Trophoblast cell (in vitro differentiated cells and primary cell): ENCODE results near the gene SLC1A4.
A peak's percentile ranks its signal among the peaks of the same experiment; 100 is the strongest.

Experiments used
- DNase-seq, 2 donors: peaks; one replicate each; pipeline ENCODE4 v3.0.0-alpha.2; 2016
- H2AFZ ChIP-seq: 2 replicates; pipeline ENCODE4 v1.6.1; 2013; ENCODE audit warnings: low read length, moderate library complexity, mild to moderate bottlenecking; ENCODE audit not compliant: insufficient read depth, poor library complexity
- H2AK5ac ChIP-seq: 2 replicates; pipeline ENCODE4 v1.6.1; 2013; ENCODE audit warnings: mild to moderate bottlenecking, low read length
- H2BK120ac ChIP-seq: 2 replicates; pipeline ENCODE4 v1.6.1; 2013; ENCODE audit warnings: low read length, mild to moderate bottlenecking, moderate library complexity; ENCODE audit not compliant: insufficient read depth, poor library complexity
- H2BK12ac ChIP-seq: 2 replicates; pipeline ENCODE4 v1.6.1; 2013; ENCODE audit warnings: mild to moderate bottlenecking, low read length, moderate library complexity
- H2BK5ac ChIP-seq: 2 replicates; pipeline ENCODE4 v1.6.1; 2013; ENCODE audit warnings: low read length, low read depth, moderate library complexity, mild to moderate bottlenecking; ENCODE audit not compliant: poor library complexity
- H3K14ac ChIP-seq: 2 replicates; pipeline ENCODE4 v1.6.1; 2013; ENCODE audit warnings: mild to moderate bottlenecking, low read length
- H3K18ac ChIP-seq: 2 replicates; pipeline ENCODE4 v1.6.1; 2013; ENCODE audit warnings: mild to moderate bottlenecking, low read length
- H3K23ac ChIP-seq: 2 replicates; pipeline ENCODE4 v1.6.1; 2013; ENCODE audit warnings: low read length
- H3K27ac ChIP-seq: 2 replicates; pipeline ENCODE4 v1.5.1; 2013; ENCODE audit warnings: low read depth, mild to moderate bottlenecking, inconsistent platforms, low read length, moderate library complexity
- H3K27me3 ChIP-seq: 2 replicates; pipeline ENCODE4 v1.6.1; 2013; ENCODE audit warnings: inconsistent platforms, mild to moderate bottlenecking, low read length, moderate library complexity; ENCODE audit not compliant: insufficient read depth
- H3K36me3 ChIP-seq, 2 experiments: 1 replicate in 1 of 2; 2 replicates in 1 of 2; pipeline ENCODE4 v1.6.1; 2013; ENCODE audit warnings: low read length in 2 of 2, mild to moderate bottlenecking in 2 of 2, moderate library complexity in 1 of 2; ENCODE audit not compliant: insufficient read depth in 2 of 2, control insufficient read depth in 1 of 2
- H3K4ac ChIP-seq: 2 replicates; pipeline ENCODE4 v1.6.1; 2013; ENCODE audit warnings: low read depth, mild to moderate bottlenecking, low read length, moderate library complexity
- H3K4me1 ChIP-seq, 2 experiments: 1 replicate in 1 of 2; 2 replicates in 1 of 2; pipeline ENCODE4 v1.6.1; 2013; ENCODE audit warnings: low read length in 2 of 2, mild to moderate bottlenecking in 2 of 2, moderate library complexity in 1 of 2; ENCODE audit not compliant: insufficient read depth in 2 of 2, control insufficient read depth in 1 of 2
- H3K4me2 ChIP-seq: 2 replicates; pipeline ENCODE4 v1.6.1; 2013; ENCODE audit warnings: inconsistent platforms, mild to moderate bottlenecking, low read length, moderate library complexity
- H3K4me3 ChIP-seq: 2 replicates; pipeline ENCODE4 v1.5.1; 2013; ENCODE audit warnings: mild to moderate bottlenecking, low read depth, low read length, inconsistent platforms
- H3K79me1 ChIP-seq: one replicate; pipeline ENCODE4 v1.6.1; 2013; ENCODE audit warnings: low read length
- H3K79me2 ChIP-seq: 2 replicates; pipeline ENCODE4 v1.6.1; 2013; ENCODE audit warnings: low read length, mild to moderate bottlenecking; ENCODE audit not compliant: control insufficient read depth, insufficient read depth, poor library complexity
- H3K9ac ChIP-seq: 2 replicates; pipeline ENCODE4 v1.6.1; 2013; ENCODE audit warnings: mild to moderate bottlenecking, low read length
- H3K9me3 ChIP-seq: 2 replicates; pipeline ENCODE4 v1.6.1; 2013; ENCODE audit warnings: low read depth, mild to moderate bottlenecking, control low read depth, inconsistent platforms, low read length; ENCODE audit not compliant: insufficient read depth
- H4K12ac ChIP-seq: 2 replicates; pipeline ENCODE4 v1.6.1; 2013; ENCODE audit warnings: low read depth, mild to moderate bottlenecking, low read length, moderate library complexity
- H4K8ac ChIP-seq: 2 replicates; pipeline ENCODE4 v1.6.1; 2013; ENCODE audit warnings: low read depth, mild to moderate bottlenecking, low read length, moderate library complexity
- H4K91ac ChIP-seq: one replicate; pipeline ENCODE4 v1.6.1; 2013; ENCODE audit warnings: low read depth, mild to moderate bottlenecking, low read length, moderate library complexity
- WGBS: extraction: QIAGEN DNeasy Blood & Tissue Kit; methylation state at CpG from one replicate; pipeline ENCODE4 v1.1.7; 2013; ENCODE audit warnings: missing lambda C conversion rate; ENCODE audit not compliant: insufficient read length, insufficient coverage; ENCODE audit errors: extremely low coverage; 5-methylcytosine and 5-hydroxymethylcytosine counted together

Gene SLC1A4

DNA sequence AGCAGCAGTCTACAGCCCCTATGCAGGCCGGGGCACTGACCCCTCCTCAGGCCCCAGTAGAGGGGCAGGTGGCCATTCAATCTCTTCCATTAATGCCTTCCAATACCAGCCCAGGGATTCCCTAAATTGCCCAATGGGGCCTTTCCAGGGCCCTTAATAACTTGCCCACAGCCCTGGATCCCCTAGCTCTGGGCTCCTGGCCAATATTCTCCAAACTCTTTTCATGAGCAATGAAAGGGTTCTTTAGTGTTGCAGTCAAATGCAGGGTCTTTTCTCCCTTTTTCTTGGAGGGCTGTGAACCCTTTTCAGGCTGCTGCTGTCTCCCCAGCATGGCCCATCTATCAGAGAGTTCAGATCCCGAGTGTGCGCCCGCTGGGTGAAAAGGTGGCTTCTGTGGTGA, 41.3 kb upstream of the SLC1A4 start:
- Histone ChIP-seq H2AFZ (no peak overlapping the region), H3K79me2 (no peaks in the 10 kb centered on the region), H2BK5ac (no peak overlapping the region), H3K18ac (no peak overlapping the region), H3K9ac (no peak overlapping the region), H3K4me3 (no peak overlapping the region), H3K23ac (no peak overlapping the region), H3K4ac (no peak overlapping the region), H3K27ac (no peak overlapping the region), H4K91ac (no peak overlapping the region), H4K8ac (no peak overlapping the region), H2AK5ac (no peak overlapping the region), H2BK12ac (no peak overlapping the region), H3K9me3 (peaks cover 2% of the 10 kb centered on the region), H3K14ac (no peak overlapping the region), H3K4me1 (no peaks in the 10 kb centered on the region), H3K27me3 (no peaks in the 10 kb centered on the region), H3K4me2 (no peak overlapping the region), H2BK120ac (no peak overlapping the region), H4K12ac (no peak overlapping the region), H3K36me3 (no peaks in the 10 kb centered on the region), H3K79me1 (no peaks in the 10 kb centered on the region)
- WGBS = no CpG with 5 or more reads among the region's 4 CpGs
- no peak for DNase-seq

DNA sequence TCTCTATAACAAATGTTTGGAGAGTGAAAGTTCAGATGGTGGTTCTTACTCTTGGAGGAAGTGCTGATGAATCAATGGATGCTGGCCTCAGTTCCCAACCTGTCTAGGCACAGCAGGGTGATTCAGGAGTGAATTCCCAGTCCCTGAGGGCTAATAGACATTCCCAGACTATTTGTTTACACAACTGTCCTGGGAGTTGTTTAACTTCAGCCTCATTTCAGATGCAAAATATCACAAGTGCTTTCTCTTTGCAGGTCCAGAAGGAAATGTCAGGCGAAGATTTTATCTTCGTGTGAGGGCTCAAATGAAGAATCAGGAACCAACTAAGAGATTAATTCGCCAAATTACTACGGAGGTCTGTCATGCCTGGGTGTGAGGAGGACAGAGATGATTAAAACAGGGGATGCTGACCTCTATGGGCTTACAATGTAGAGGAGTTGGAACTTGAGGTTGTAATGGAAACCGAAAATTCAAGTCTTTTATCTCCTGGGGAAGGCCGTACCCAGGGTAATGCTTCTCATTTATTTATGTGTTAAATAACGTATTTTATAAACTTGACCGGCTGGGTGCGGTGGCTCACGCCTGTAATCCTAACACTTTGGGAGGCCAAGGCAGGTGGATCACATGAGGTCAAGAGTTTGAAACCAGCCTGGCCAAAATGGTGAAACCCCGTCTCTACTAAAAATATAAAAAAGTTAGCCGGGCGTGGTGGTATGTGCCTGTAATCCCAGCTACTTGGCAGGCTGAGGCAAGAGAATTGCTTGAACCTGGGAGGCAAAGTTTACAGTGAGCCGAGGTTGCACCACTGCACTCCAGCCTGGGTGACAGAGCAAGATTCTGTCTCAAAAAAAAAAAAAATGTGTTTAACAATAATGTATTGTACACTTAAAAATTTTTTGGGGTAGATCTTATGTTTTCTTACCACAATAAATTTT, 38.7 kb upstream of the SLC1A4 start:
- Histone ChIP-seq H3K79me2 (no peaks in the 10 kb centered on the region), H2BK120ac (no peak overlapping the region), H3K4me1 (no peaks in the 10 kb centered on the region), H4K8ac (no peak overlapping the region), H3K4me3 (no peak overlapping the region), H3K4me2 (no peak overlapping the region), H2AFZ (no peak overlapping the region), H3K14ac (no peak overlapping the region), H4K91ac (no peak overlapping the region), H3K9me3 (peaks cover 2% of the 10 kb centered on the region), H3K27me3 (no peaks in the 10 kb centered on the region), H3K79me1 (no peaks in the 10 kb centered on the region), H2BK5ac (no peak overlapping the region), H3K23ac (no peak overlapping the region), H4K12ac (no peak overlapping the region), H3K18ac (no peak overlapping the region), H2AK5ac (no peak overlapping the region), H3K9ac (no peak overlapping the region), H2BK12ac (no peak overlapping the region), H3K4ac (no peak overlapping the region), H3K36me3 (no peaks in the 10 kb centered on the region), H3K27ac (no peak overlapping the region)
- no CpG with 5 or more reads among the region's 14 CpGs for WGBS
- peak; percentile 91 to 98 for DNase-seq

GRCh38 chr2:64951306-64951953, 37.8 kb upstream of the SLC1A4 start:
- H3K9ac ChIP-seq = no peak overlapping the region
- H2AFZ ChIP-seq = no peak overlapping the region
- no peak overlapping the region for H4K8ac ChIP-seq
- no peak overlapping the region for H3K23ac ChIP-seq
- H3K27ac ChIP-seq = no peak overlapping the region
- no CpG with 5 or more reads among the region's 5 CpGs for WGBS
- H3K9me3 ChIP-seq = peaks cover 2% of the 10 kb centered on the region
- no peaks in the 10 kb centered on the region for H3K79me2 ChIP-seq
- H3K4me3 ChIP-seq = no peak overlapping the region
- no peaks in the 10 kb centered on the region for H3K27me3 ChIP-seq
- DNase-seq = no peak
- no peak overlapping the region for H2AK5ac ChIP-seq
- no peak overlapping the region for H4K91ac ChIP-seq
- H3K4me1 ChIP-seq = no peaks in the 10 kb centered on the region
- no peak overlapping the region for H2BK12ac ChIP-seq
- no peak overlapping the region for H3K14ac ChIP-seq
- H4K12ac ChIP-seq = no peak overlapping the region
- H3K4ac ChIP-seq = no peak overlapping the region
- H3K79me1 ChIP-seq = no peaks in the 10 kb centered on the region
- H3K36me3 ChIP-seq = no peaks in the 10 kb centered on the region
- H3K4me2 ChIP-seq = no peak overlapping the region
- no peak overlapping the region for H2BK5ac ChIP-seq
- H3K18ac ChIP-seq = no peak overlapping the region
- H2BK120ac ChIP-seq = no peak overlapping the region

GRCh38 chr2:64952096-64952495, 37.1 kb upstream of the SLC1A4 start:
- Histone ChIP-seq H4K12ac (no peak overlapping the region), H3K79me1 (no peaks in the 10 kb centered on the region), H3K23ac (no peak overlapping the region), H3K79me2 (no peaks in the 10 kb centered on the region), H2AFZ (no peak overlapping the region), H2BK120ac (no peak overlapping the region), H2AK5ac (no peak overlapping the region), H3K27ac (no peak overlapping the region), H3K9ac (no peak overlapping the region), H4K91ac (no peak overlapping the region), H3K4me1 (no peaks in the 10 kb centered on the region), H4K8ac (no peak overlapping the region), H3K4me3 (no peak overlapping the region), H2BK5ac (no peak overlapping the region), H3K18ac (no peak overlapping the region), H3K4ac (no peak overlapping the region), H3K36me3 (no peaks in the 10 kb centered on the region), H3K14ac (no peak overlapping the region), H3K4me2 (no peak overlapping the region), H2BK12ac (no peak overlapping the region), H3K27me3 (no peaks in the 10 kb centered on the region), H3K9me3 (peaks cover 2% of the 10 kb centered on the region)
- DNase-seq = no peak
- WGBS = no CpG with 5 or more reads among the region's 6 CpGs
